H1 (cell line): ENCODE data around the gene PELI2. TPM values are rescaled to one million over a fixed set of nuclear protein-coding genes. Genes with fewer than 3 reads are reported as not detected.

ENCODE experiments used
- BCL11A ChIP-seq, 2 experiments: IDR thresholded peaks; one replicate each; pipeline ENCODE4 v1.6.1; 2011; ENCODE audit warnings: low read depth in 2 of 2, low read length in 2 of 2, mild to moderate bottlenecking in 2 of 2
- GABPA ChIP-seq: IDR thresholded peaks from 2 replicates; pipeline ENCODE4 v1.6.1; 2011; ENCODE audit warnings: mild to moderate bottlenecking, low read length, moderate library complexity, borderline replicate concordance; ENCODE audit not compliant: insufficient read depth
- PHF8 ChIP-seq: fragments of 200-600 bp; sonication (generic); conservative IDR thresholded peaks from 2 replicates; pipeline ENCODE4 v1.7.1; 2012; ENCODE audit warnings: low read depth, mild to moderate bottlenecking, inconsistent platforms, low read length, moderate library complexity
- RNF2 ChIP-seq: fragments of 200-900, 300-1000 bp; sonication (generic); IDR thresholded peaks from 2 replicates; pipeline ENCODE4 v1.7.1; 2016; ENCODE audit warnings: borderline replicate concordance, low read depth, mild to moderate bottlenecking, antibody characterized with exemption, low read length; ENCODE audit not compliant: poor library complexity, severe bottlenecking; ENCODE audit errors: missing control alignments
- YY1 ChIP-seq: IDR thresholded peaks from 2 replicates; pipeline ENCODE4 v1.6.1; 2011; ENCODE audit warnings: low read depth, mild to moderate bottlenecking, low read length
- polyA plus RNA-seq, 7 experiments: library from polyadenylated mRNA; depleted of rRNA in 3 of 7; stranded (reverse) in 5 of 7; unstranded in 2 of 7; fragments of >200 nt in 5 of 7; fragments of 200-250 nt in 2 of 7; gene quantifications; 1 replicate in 5 of 7; 2 replicates in 1 of 7; 4 replicates in 1 of 7; pipeline versions ENCODE4 v1.2.1 to v1.2.3, GENCODE V29; 2011 to 2013; ENCODE audit warnings: missing spikeins in 2 of 7, mixed read lengths in 2 of 7
- total RNA-seq: library from RNA; stranded (reverse); fragmentation: NEBNext Ultra II Directional; extraction: Animal tissue kit (Norgen Biotek cat#: 25700); gene quantifications from 2 replicates; pipeline ENCODE4 v1.2.1, GENCODE V29; 2021
- TF ChIP-seq, protein P1 (sequence below): fragments of 300-600 bp; sonication (generic); IDR thresholded peaks from 2 replicates; pipeline ENCODE4 v1.7.1; 2012; ENCODE audit warnings: low read length, moderate library complexity, mild to moderate bottlenecking, inconsistent platforms; ENCODE audit not compliant: insufficient replicate concordance

Gene PELI2
- total and polyA plus RNA-seq, 2 of the 8 experiments (the other 6 are each of a cell fraction or from before 2014, with no cell fraction given), result 14.6 to 25.7 TPM

GRCh38 chr14:56170877-56171422, 52.7 kb downstream of the PELI2 start (continued):
- TF ChIP-seq, protein P1, sequence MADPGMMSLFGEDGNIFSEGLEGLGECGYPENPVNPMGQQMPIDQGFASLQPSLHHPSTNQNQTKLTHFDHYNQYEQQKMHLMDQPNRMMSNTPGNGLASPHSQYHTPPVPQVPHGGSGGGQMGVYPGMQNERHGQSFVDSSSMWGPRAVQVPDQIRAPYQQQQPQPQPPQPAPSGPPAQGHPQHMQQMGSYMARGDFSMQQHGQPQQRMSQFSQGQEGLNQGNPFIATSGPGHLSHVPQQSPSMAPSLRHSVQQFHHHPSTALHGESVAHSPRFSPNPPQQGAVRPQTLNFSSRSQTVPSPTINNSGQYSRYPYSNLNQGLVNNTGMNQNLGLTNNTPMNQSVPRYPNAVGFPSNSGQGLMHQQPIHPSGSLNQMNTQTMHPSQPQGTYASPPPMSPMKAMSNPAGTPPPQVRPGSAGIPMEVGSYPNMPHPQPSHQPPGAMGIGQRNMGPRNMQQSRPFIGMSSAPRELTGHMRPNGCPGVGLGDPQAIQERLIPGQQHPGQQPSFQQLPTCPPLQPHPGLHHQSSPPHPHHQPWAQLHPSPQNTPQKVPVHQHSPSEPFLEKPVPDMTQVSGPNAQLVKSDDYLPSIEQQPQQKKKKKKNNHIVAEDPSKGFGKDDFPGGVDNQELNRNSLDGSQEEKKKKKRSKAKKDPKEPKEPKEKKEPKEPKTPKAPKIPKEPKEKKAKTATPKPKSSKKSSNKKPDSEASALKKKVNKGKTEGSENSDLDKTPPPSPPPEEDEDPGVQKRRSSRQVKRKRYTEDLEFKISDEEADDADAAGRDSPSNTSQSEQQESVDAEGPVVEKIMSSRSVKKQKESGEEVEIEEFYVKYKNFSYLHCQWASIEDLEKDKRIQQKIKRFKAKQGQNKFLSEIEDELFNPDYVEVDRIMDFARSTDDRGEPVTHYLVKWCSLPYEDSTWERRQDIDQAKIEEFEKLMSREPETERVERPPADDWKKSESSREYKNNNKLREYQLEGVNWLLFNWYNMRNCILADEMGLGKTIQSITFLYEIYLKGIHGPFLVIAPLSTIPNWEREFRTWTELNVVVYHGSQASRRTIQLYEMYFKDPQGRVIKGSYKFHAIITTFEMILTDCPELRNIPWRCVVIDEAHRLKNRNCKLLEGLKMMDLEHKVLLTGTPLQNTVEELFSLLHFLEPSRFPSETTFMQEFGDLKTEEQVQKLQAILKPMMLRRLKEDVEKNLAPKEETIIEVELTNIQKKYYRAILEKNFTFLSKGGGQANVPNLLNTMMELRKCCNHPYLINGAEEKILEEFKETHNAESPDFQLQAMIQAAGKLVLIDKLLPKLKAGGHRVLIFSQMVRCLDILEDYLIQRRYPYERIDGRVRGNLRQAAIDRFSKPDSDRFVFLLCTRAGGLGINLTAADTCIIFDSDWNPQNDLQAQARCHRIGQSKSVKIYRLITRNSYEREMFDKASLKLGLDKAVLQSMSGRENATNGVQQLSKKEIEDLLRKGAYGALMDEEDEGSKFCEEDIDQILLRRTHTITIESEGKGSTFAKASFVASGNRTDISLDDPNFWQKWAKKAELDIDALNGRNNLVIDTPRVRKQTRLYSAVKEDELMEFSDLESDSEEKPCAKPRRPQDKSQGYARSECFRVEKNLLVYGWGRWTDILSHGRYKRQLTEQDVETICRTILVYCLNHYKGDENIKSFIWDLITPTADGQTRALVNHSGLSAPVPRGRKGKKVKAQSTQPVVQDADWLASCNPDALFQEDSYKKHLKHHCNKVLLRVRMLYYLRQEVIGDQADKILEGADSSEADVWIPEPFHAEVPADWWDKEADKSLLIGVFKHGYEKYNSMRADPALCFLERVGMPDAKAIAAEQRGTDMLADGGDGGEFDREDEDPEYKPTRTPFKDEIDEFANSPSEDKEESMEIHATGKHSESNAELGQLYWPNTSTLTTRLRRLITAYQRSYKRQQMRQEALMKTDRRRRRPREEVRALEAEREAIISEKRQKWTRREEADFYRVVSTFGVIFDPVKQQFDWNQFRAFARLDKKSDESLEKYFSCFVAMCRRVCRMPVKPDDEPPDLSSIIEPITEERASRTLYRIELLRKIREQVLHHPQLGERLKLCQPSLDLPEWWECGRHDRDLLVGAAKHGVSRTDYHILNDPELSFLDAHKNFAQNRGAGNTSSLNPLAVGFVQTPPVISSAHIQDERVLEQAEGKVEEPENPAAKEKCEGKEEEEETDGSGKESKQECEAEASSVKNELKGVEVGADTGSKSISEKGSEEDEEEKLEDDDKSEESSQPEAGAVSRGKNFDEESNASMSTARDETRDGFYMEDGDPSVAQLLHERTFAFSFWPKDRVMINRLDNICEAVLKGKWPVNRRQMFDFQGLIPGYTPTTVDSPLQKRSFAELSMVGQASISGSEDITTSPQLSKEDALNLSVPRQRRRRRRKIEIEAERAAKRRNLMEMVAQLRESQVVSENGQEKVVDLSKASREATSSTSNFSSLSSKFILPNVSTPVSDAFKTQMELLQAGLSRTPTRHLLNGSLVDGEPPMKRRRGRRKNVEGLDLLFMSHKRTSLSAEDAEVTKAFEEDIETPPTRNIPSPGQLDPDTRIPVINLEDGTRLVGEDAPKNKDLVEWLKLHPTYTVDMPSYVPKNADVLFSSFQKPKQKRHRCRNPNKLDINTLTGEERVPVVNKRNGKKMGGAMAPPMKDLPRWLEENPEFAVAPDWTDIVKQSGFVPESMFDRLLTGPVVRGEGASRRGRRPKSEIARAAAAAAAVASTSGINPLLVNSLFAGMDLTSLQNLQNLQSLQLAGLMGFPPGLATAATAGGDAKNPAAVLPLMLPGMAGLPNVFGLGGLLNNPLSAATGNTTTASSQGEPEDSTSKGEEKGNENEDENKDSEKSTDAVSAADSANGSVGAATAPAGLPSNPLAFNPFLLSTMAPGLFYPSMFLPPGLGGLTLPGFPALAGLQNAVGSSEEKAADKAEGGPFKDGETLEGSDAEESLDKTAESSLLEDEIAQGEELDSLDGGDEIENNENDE, result no peak
- TF ChIP-seq YY1, result no peak
- TF ChIP-seq BCL11A (IDR thresholded peaks at IDR 0.05; ENCODE audit: low read depth in 2 of 2, low read length in 2 of 2), result no peak
- TF ChIP-seq GABPA, result no peak
- no peak for TF ChIP-seq RNF2
- no peak for TF ChIP-seq PHF8
